IMR-90 (cell line): ENCODE measurements around the gene RAD1.

Experiments
- BHLHE40 ChIP-seq: fragments of 150-350 bp; IDR thresholded peaks from 2 replicates; pipeline ENCODE4 v1.6.1; 2016; ENCODE audit warnings: mild to moderate bottlenecking, low read depth, low read length
- CEBPB ChIP-seq: IDR thresholded peaks from 2 replicates; pipeline ENCODE4 v1.6.1; 2012; ENCODE audit warnings: low read depth, low read length, improper control_type of control experiment
- CTCF ChIP-seq: conservative IDR thresholded peaks from 2 replicates; pipeline ENCODE4 v1.5.1; 2012; ENCODE audit warnings: mild to moderate bottlenecking, low read depth, low read length, improper control_type of control experiment
- MXI1 ChIP-seq: IDR thresholded peaks from 2 replicates; pipeline ENCODE4 v1.6.1; 2012; ENCODE audit warnings: low read depth, mild to moderate bottlenecking, low read length, moderate library complexity, borderline replicate concordance
- NFE2L2 ChIP-seq: fragments of 150-350 bp; IDR thresholded peaks from 2 replicates; pipeline ENCODE4 v1.6.1; 2016; ENCODE audit warnings: low read depth, mild to moderate bottlenecking, low read length
- POLR2A ChIP-seq: IDR thresholded peaks from 2 replicates; pipeline ENCODE4 v1.6.1; 2012; ENCODE audit warnings: mild to moderate bottlenecking, low read depth, low read length
- RAD21 ChIP-seq: IDR thresholded peaks from 2 replicates; pipeline ENCODE4 v1.6.1; 2012; ENCODE audit warnings: low read length, improper control_type of control experiment
- RFX5 ChIP-seq: IDR thresholded peaks from 2 replicates; pipeline ENCODE4 v1.8.0; 2012; ENCODE audit warnings: low read depth, mild to moderate bottlenecking, low read length, moderate library complexity
- SMC3 ChIP-seq: fragments of 150-350 bp; IDR thresholded peaks from 2 replicates; pipeline ENCODE4 v1.6.1; 2016; ENCODE audit warnings: low read depth, mild to moderate bottlenecking, antibody characterized with exemption, low read length, moderate library complexity

GRCh38 chr5:34857894-34858293 lies 57.4 kb downstream of the RAD1 start:
- TF ChIP-seq CTCF (no peak), POLR2A (no peak), BHLHE40 (no peak), MXI1 (no peak), SMC3 (no peak), RFX5 (no peak), CEBPB (no peak), RAD21 (no peak), NFE2L2 (no peak)
